ENCODE results near the gene TLE1.

Gene TLE1

GRCh38 chr9:81573415-81574321 is 115.7 kb downstream of the TLE1 start:
- H3K4me3 ChIP-seq (ENCODE audit: low read depth, low read length), result no peak overlapping the region
- TF ChIP-seq CTCF (IDR thresholded peaks at IDR 0.05; ENCODE audit: insufficient read depth, low read depth, low read length, missing control alignments), result no peak
- no peak for DNase-seq (ENCODE audit: low read depth)

- no peak for DNase-seq (ENCODE audit: low read depth)
- no peak for TF ChIP-seq CTCF (IDR thresholded peaks at IDR 0.05; ENCODE audit: insufficient read depth, low read depth, low read length, missing control alignments)
- no peak overlapping the region for H3K4me3 ChIP-seq (ENCODE audit: low read depth, low read length)
Measured at GRCh38 chr9:81570083-81570482, 119.3 kb downstream of the TLE1 start.

DNA sequence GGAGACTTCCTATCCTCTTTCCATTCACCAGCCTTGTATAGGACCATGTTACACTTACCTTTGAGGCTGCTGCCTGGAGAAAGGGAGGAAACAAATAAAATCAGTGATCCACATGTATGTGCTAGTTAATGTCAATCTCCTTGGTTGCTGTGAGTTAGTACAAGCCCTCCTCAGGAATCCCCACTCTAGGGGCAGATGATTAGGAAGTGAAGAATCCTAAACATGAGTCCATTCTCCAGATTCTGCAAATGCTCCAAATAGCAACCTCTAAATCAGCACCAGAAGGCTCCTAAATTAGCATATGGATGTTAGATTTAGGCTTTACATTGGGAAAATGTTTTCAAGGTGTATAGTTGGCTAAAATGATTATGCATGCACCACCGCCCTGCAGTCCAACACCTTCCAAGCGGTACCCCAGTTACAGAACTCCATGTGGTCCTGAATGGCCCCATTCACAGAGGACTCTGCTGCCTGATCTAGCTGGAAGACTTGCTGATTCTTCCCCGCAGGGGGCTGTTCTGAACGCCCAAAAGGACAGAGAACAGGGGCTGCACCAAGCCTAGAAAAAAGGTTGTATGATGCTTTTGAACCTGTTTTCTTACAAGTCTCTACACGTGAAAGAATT is 123.2 kb downstream of the TLE1 start:
- TF ChIP-seq CTCF (IDR thresholded peaks at IDR 0.05; ENCODE audit: insufficient read depth, low read depth, low read length, missing control alignments), result no peak
- no peak for DNase-seq (ENCODE audit: low read depth)
- H3K4me3 ChIP-seq (ENCODE audit: low read depth, low read length), result no peak overlapping the region

GRCh38 chr9:81565609-81566008 is 123.7 kb downstream of the TLE1 start:
- no peak for DNase-seq (ENCODE audit: low read depth)
- H3K4me3 ChIP-seq (ENCODE audit: low read depth, low read length), result no peak overlapping the region
- no peak for TF ChIP-seq CTCF (IDR thresholded peaks at IDR 0.05; ENCODE audit: insufficient read depth, low read depth, low read length, missing control alignments)

GRCh38 chr9:81565144-81565543 is 124.2 kb downstream of the TLE1 start:
- TF ChIP-seq CTCF (IDR thresholded peaks at IDR 0.05; ENCODE audit: insufficient read depth, low read depth, low read length, missing control alignments), result no peak
- no peak for DNase-seq (ENCODE audit: low read depth)
- no peak overlapping the region for H3K4me3 ChIP-seq (ENCODE audit: low read depth, low read length)

DNA sequence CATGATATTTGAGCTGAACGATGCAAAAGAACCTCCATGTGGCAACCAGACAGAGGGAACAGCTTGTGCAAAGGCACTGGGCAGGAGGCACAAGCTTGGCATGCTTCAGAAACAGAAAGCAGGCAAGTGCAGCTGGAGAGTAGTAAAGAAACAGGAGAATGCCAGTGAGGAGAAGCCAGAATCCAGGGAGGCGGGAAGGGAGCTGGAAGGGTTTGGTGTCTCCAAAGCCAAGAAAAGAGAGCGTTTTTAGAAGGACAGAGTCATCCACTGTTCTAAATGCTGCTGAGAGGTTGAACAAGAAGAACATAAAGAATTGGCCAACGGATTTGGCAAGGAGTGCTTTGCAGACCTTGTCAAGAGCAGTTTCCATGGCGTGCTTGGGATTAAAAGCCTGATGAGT is 124.7 kb downstream of the TLE1 start:
- no peak for TF ChIP-seq CTCF (IDR thresholded peaks at IDR 0.05; ENCODE audit: insufficient read depth, low read depth, low read length, missing control alignments)
- no peak overlapping the region for H3K4me3 ChIP-seq (ENCODE audit: low read depth, low read length)
- DNase-seq (ENCODE audit: low read depth), result no peak

All from GM12865 (cell line).